Activated T-cell treated with anti-CD3 and anti-CD28 coated beads for 24 hours (primary cell): ENCODE data around the gene ZNF385D.
"Not testable (repeated sequence)": the region's sequence is repeated elsewhere in the genome, so short reads cannot be mapped to it uniquely, and the experiment has no call there.

Source experiments
- DNase-seq: peaks from one replicate; pipeline ENCODE4 v3.0.0-alpha.2; 2020; ENCODE audit warnings: low read depth

ZNF385D gene

GRCh38 chr3:21515417-21515816 is 235.6 kb downstream of the ZNF385D start:
- DNase-seq = no peak

GRCh38 chr3:21509731-21510470 is 241.1 kb downstream of the ZNF385D start:
- DNase-seq = no peak

- no peak for DNase-seq
These were observed 242.8 kb downstream of the ZNF385D start for GRCh38 chr3:21508246-21508645.

GRCh38 chr3:21505711-21506460 is 245.1 kb downstream of the ZNF385D start:
- no peak for DNase-seq

GRCh38 chr3:21502656-21503055 is 248.4 kb downstream of the ZNF385D start:
- no peak for DNase-seq

GRCh38 chr3:21500834-21501233 is 250.2 kb downstream of the ZNF385D start:
- no peak for DNase-seq

GRCh38 chr3:21490671-21491070 is 260.3 kb downstream of the ZNF385D start:
- not testable (repeated sequence) for DNase-seq

GRCh38 chr3:21487520-21487919 is 263.5 kb downstream of the ZNF385D start:
- DNase-seq = no peak

GRCh38 chr3:21486024-21486935 is 264.7 kb downstream of the ZNF385D start:
- not testable (repeated sequence) for DNase-seq

GRCh38 chr3:21484828-21485144 is 266.2 kb downstream of the ZNF385D start:
- DNase-seq = no peak

GRCh38 chr3:21484057-21484827 is 266.8 kb downstream of the ZNF385D start:
- no peak for DNase-seq

- no peak for DNase-seq
These were observed 269.0 kb downstream of the ZNF385D start for GRCh38 chr3:21481991-21482390.

GRCh38 chr3:21477541-21478288 is 273.3 kb downstream of the ZNF385D start:
- no peak for DNase-seq

GRCh38 chr3:21466476-21466875 is 284.5 kb downstream of the ZNF385D start:
- no peak for DNase-seq

- no peak for DNase-seq
These were observed 286.3 kb downstream of the ZNF385D start for GRCh38 chr3:21464746-21465145.

- DNase-seq = no peak
These were observed 287.7 kb downstream of the ZNF385D start for GRCh38 chr3:21463319-21463718.

- no peak for DNase-seq
These were observed 288.9 kb downstream of the ZNF385D start for GRCh38 chr3:21462141-21462540.

GRCh38 chr3:21457084-21457483 is 293.9 kb downstream of the ZNF385D start:
- no peak for DNase-seq

GRCh38 chr3:21449738-21450137 is 301.3 kb downstream of the ZNF385D start:
- DNase-seq = no peak

- DNase-seq = no peak
These were observed 303.4 kb downstream of the ZNF385D start for GRCh38 chr3:21447476-21448151.
